ENCODE data around the gene PTPRJ.
A peak's percentile ranks its signal among the peaks of the same experiment; 100 is the strongest.

Gene PTPRJ

DNA sequence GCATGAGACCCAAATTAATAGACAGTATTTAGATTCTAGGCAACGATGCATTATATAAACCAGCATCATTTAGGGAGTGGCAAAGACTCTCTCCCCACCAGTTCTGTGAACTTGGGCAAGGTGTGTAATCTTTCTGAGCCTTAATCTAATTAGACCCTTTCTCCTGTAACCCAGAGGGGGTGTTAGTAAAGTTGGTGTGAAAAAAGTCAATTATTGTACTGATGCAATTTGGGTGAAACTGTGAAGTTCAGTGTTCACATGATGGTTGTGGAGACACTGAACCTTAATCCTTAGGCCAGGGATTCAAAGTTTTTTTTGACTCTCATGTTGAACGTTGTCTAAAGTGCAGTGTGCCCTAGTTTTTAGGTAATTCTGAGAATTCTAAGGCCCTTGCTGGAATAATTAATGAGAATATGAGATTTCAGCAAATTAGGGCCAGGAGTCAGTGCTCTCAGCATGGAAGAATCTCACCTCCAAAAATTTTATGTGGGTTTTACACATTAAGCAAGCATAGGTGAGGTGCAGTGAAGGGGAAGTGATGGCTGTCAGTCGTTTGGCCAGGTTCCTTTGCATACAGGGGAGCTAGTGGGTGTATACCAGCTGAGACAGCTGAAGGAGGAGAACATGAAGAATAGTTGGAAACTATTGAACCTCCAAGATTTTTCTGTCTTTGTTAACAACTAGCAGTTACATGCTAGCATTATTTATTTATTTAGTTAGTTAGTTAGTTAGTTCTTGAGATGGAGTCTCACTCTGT, 94.2 kb downstream of the PTPRJ start:
- no peak for DNase-seq

GRCh38 chr11:48075637-48076036, 95.3 kb downstream of the PTPRJ start:
- DNase-seq = no peak

- DNase-seq = no peak
Measured at GRCh38 chr11:48077251-48077650, 96.9 kb downstream of the PTPRJ start.

DNA sequence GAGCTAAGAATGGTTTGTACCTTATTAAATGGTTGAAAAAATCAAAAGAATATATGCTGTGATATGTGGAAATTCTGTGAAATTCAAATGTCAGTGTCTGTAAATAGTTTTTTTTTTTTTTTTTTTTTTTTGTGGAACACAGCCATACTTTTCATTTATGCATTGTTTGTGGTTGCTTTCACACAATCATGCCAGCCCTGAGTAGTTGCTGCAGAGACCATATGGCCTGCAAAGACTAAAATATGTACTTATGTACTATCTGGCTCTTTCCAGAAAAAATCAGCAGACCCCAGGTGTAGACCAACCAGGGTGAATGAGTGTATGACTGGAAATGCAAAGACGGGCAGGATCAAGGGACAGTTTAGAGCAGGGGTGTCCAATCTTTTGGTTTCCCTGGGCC, 98.3 kb downstream of the PTPRJ start:
- no peak for DNase-seq

GRCh38 chr11:48079596-48079995, 99.2 kb downstream of the PTPRJ start:
- no peak for DNase-seq

- DNase-seq = no peak
Measured at GRCh38 chr11:48080301-48080861, 100.0 kb downstream of the PTPRJ start.

GRCh38 chr11:48081151-48082010, 101.0 kb downstream of the PTPRJ start:
- DNase-seq = peak; percentile 20

DNA sequence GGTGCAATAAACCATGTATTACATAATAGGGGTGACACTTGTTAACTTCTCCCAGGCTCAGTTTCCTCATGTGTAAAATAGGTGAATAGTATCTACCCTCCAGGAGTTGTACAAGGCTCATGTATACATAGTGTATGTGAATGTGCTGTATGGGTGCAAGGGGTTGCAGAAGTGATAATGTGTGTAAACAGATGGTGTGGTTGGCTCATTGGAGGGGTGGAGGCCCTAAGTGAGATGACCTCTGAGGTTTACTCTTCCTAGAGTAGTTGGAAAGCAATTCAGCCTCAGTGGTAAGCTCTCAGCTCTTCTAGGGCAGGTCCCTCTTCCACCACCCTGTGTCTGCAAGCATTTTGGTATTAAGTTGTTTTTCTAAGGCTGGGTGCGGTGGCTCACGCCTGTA, 102.4 kb downstream of the PTPRJ start:
- DNase-seq = no peak

GRCh38 chr11:48083421-48083820, 103.1 kb downstream of the PTPRJ start:
- no peak for DNase-seq

GRCh38 chr11:48085688-48086087, 105.3 kb downstream of the PTPRJ start:
- no peak for DNase-seq

DNA sequence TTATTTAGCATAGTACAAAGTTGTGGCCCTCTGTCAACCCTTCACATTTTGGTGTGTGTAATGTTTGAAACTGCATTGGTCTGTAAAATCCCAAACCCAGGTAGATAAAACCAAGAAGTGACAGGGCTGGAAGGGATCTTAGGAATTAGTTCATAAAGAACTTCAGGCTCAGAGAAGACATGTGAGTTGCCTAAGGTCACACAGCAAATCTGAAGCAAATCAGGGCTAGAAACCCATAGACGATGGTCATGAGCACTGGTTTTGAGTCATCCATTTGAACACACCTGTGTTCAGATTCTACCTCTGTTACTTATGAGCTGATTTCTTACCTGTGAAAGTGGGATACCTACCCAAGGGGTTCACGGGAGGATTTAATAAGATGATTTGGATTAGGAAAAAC, 107.1 kb downstream of the PTPRJ start:
- DNase-seq = no peak

GRCh38 chr11:48087974-48088681, 107.8 kb downstream of the PTPRJ start:
- no peak for DNase-seq

GRCh38 chr11:48088682-48089050, 108.3 kb downstream of the PTPRJ start:
- no peak for DNase-seq

- DNase-seq = no peak
Measured at GRCh38 chr11:48090174-48090573, 109.8 kb downstream of the PTPRJ start.

DNA sequence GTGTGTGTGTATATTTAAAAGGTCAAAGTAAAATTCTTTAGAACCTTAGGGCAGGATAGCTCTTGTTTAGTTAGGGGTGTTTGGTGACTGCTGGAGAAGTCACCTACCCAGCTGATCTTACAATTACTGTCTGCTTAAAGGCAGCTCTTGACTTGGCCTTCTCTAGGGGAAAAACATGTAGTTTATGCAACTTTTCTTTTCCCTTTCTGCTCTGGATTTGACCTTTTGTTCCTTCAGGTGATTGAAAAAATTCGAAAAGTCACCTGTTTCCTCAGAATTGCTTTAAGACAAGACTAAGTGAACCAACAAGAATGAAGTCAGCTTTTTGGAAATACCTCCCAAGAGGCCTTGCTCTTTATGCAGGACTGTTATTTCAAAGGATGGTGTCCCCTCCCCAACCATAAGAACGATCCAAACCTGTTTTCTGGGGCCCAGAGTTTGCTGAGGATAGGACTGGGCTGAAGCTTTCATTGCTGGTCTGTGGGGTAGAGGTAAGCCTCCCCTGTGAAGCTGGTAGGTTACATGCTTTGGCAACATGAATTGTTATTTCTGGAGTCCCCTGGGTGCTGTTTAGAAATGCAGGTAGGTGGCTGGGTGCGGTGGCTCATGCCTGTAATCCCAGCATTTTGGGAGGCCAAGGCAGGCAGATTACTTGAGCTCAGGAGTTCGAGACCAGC, 111.2 kb downstream of the PTPRJ start:
- no peak for DNase-seq

GRCh38 chr11:48093323-48093722, 113.0 kb downstream of the PTPRJ start:
- DNase-seq = no peak

GRCh38 chr11:48093795-48094642, 113.7 kb downstream of the PTPRJ start:
- no peak for DNase-seq

DNA sequence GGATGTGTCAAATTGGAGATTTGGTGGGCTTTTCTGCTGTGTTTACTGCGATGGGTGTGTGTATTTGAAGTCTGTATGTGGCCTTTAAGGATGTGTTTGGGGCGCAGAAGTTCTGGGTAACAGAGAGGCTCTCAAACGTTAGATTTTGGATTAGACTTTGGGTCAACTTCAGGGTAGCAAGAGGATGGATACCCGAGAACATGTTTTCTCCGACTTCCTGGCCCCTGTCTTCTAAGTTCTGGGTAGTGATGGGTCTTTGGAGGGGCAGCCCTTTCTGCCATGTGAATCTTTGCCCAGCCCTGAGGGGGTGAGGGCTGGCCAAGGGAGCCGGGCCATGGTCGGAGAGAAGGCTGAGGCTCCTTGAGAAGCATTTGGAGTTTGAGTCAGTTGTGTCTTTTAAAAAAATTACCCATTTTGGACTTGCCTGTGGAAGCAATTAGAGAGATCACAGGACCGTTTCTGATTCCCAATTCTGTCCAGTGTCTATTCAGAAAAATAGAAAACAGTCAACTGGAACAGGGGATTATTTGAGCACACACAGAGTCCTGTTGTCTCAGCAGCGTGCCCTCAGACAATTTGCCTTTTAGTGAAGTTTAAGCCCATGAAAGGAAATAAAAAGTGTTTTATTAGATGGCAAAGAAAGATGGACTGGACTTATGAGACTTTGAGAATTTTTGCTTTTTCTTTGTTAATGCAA, 114.4 kb downstream of the PTPRJ start:
- DNase-seq = no peak

GRCh38 chr11:48095779-48096470, 115.6 kb downstream of the PTPRJ start:
- DNase-seq = no peak
